Stimulated activated effector memory CD8-positive, alpha-beta T cell treated with anti-CD3 and anti-CD28 coated beads, Interleukin-12 subunit alpha, Interleukin-12 subunit beta, amount 100 ng/mL, for 72 hours (primary cell): ENCODE data around the gene SLC34A3.

Source experiments
- ATAC-seq: fragments of 150-1000 bp; cut with Tn5 transposase; 2 replicates; pipeline ENCODE4 v1.10.0; 2021
- DNase-seq, 2 donors: peaks; one replicate each; pipeline ENCODE4 v3.0.0; 2021 to 2022; ENCODE audit warnings: low spot score in 2 of 2
- H3K27ac Mint-ChIP-seq: one replicate; pipeline ENCODE4 v1.8.0; 2022; ENCODE audit warnings: mild to moderate bottlenecking, mixed read lengths
- H3K36me3 Mint-ChIP-seq: one replicate; pipeline ENCODE4 v1.8.0; 2022; ENCODE audit warnings: mild to moderate bottlenecking, mixed read lengths
- H3K4me1 Mint-ChIP-seq: one replicate; pipeline ENCODE4 v1.8.0; 2022; ENCODE audit warnings: mixed read lengths
- H3K4me3 Mint-ChIP-seq: one replicate; pipeline ENCODE4 v1.8.0; 2022; ENCODE audit warnings: mild to moderate bottlenecking, mixed read lengths
- H3K9me3 Mint-ChIP-seq: one replicate; pipeline ENCODE4 v1.8.0; 2022; ENCODE audit warnings: mixed read lengths

Gene SLC34A3

GRCh38 chr9:137220317-137221094 is 10.2 kb upstream of the SLC34A3 start:
- H3K4me3 Mint-ChIP-seq = peak overlapping the region; percentile 38
- H3K36me3 Mint-ChIP-seq = peaks cover 7% of the 10 kb centered on the region
- H3K9me3 Mint-ChIP-seq = no peaks in the 10 kb centered on the region
- H3K4me1 Mint-ChIP-seq = peaks cover 9% of the 10 kb centered on the region
- DNase-seq (no peak), ATAC-seq (no peak)
- no peak overlapping the region for H3K27ac Mint-ChIP-seq

- Mint-ChIP-seq H3K9me3 (no peaks in the 10 kb centered on the region), H3K36me3 (peaks cover 7% of the 10 kb centered on the region), H3K4me3 (peak overlapping the region; percentile 38), H3K4me1 (peaks cover 9% of the 10 kb centered on the region), H3K27ac (no peak overlapping the region)
- ATAC-seq (no peak), DNase-seq (no peak)
These were observed 9.6 kb upstream of the SLC34A3 start for GRCh38 chr9:137221095-137221505.

GRCh38 chr9:137221506-137222111 is 9.1 kb upstream of the SLC34A3 start:
- ATAC-seq (no peak), DNase-seq (no peak)
- Mint-ChIP-seq H3K9me3 (no peaks in the 10 kb centered on the region), H3K27ac (no peak overlapping the region), H3K4me3 (no peak overlapping the region), H3K4me1 (peaks cover 9% of the 10 kb centered on the region), H3K36me3 (peaks cover 7% of the 10 kb centered on the region)

GRCh38 chr9:137222190-137223077 is 8.3 kb upstream of the SLC34A3 start, which contains the start of gene RNF208:
Gene RNF208 (minus strand): TSS chr9:137222240. CDS start chr9:137221212, 1,028 bp downstream.
- ATAC-seq (no peak), DNase-seq (peak in 1 of 2 donors; percentile 57)
- H3K4me3 Mint-ChIP-seq = peak within 1 kb of the TSS; percentile 74
- H3K9me3 Mint-ChIP-seq = no peaks in the 10 kb centered on the region
- H3K4me1 Mint-ChIP-seq = peaks cover 11% of the 10 kb centered on the region
- H3K36me3 Mint-ChIP-seq = peaks cover 7% of the 10 kb centered on the region
- peak within 1 kb of the TSS; percentile 79 for H3K27ac Mint-ChIP-seq

GRCh38 chr9:137223078-137223970 is 7.4 kb upstream of the SLC34A3 start:
- H3K4me3 Mint-ChIP-seq = peak overlapping the region; percentile 74
- DNase-seq (peak; percentile 91 to 99), ATAC-seq (peak; percentile 87)
- H3K4me1 Mint-ChIP-seq = peaks cover 16% of the 10 kb centered on the region
- H3K9me3 Mint-ChIP-seq = no peaks in the 10 kb centered on the region
- H3K36me3 Mint-ChIP-seq = peaks cover 7% of the 10 kb centered on the region
- H3K27ac Mint-ChIP-seq = peak overlapping the region; percentile 79

GRCh38 chr9:137224830-137225694 is 5.6 kb upstream of the SLC34A3 start, which contains the start of gene CYSRT1:
Gene CYSRT1 (plus strand): TSS chr9:137225174. CDS start chr9:137225622, 448 bp downstream.
- DNase-seq (no peak), ATAC-seq (peak; percentile 27)
- H3K9me3 Mint-ChIP-seq = no peaks in the 10 kb centered on the region
- H3K36me3 Mint-ChIP-seq = peaks cover 7% of the 10 kb centered on the region
- peaks cover 13% of the 10 kb centered on the region for H3K4me1 Mint-ChIP-seq
- H3K4me3 Mint-ChIP-seq = peak within 1 kb of the TSS; percentile 74
- H3K27ac Mint-ChIP-seq = peak within 1 kb of the TSS; percentile 79

- peaks cover 12% of the 10 kb centered on the region for H3K4me1 Mint-ChIP-seq
- H3K36me3 Mint-ChIP-seq = peaks cover 7% of the 10 kb centered on the region
- H3K4me3 Mint-ChIP-seq = no peak overlapping the region
- H3K9me3 Mint-ChIP-seq = no peaks in the 10 kb centered on the region
- H3K27ac Mint-ChIP-seq = peak overlapping the region; percentile 45
- no peak for DNase-seq
- no peak for ATAC-seq
These were observed 4.9 kb upstream of the SLC34A3 start for GRCh38 chr9:137225699-137226331.

- ATAC-seq (no peak), DNase-seq (no peak)
- peaks cover 12% of the 10 kb centered on the region for H3K4me1 Mint-ChIP-seq
- H3K4me3 Mint-ChIP-seq = no peak overlapping the region
- no peak overlapping the region for H3K27ac Mint-ChIP-seq
- no peaks in the 10 kb centered on the region for H3K9me3 Mint-ChIP-seq
- peaks cover 7% of the 10 kb centered on the region for H3K36me3 Mint-ChIP-seq
These were observed 4.2 kb upstream of the SLC34A3 start for GRCh38 chr9:137226338-137227053.

GRCh38 chr9:137227054-137227852 is 3.4 kb upstream of the SLC34A3 start, which contains the start of gene RNF224:
Gene RNF224 (plus strand): TSS chr9:137227502. CDS start chr9:137228336, 834 bp downstream.
- no peaks in the 10 kb centered on the region for H3K9me3 Mint-ChIP-seq
- peaks cover 7% of the 10 kb centered on the region for H3K36me3 Mint-ChIP-seq
- DNase-seq (peak; percentile 82 to 90), ATAC-seq (peak; percentile 62)
- H3K27ac Mint-ChIP-seq = peak within 1 kb of the TSS; percentile 27
- H3K4me1 Mint-ChIP-seq = peaks cover 12% of the 10 kb centered on the region
- no peak within 1 kb of the TSS for H3K4me3 Mint-ChIP-seq

GRCh38 chr9:137227853-137228505 is 2.7 kb upstream of the SLC34A3 start:
- H3K4me1 Mint-ChIP-seq = peaks cover 9% of the 10 kb centered on the region
- H3K27ac Mint-ChIP-seq = peak overlapping the region; percentile 27
- ATAC-seq (no peak), DNase-seq (no peak)
- H3K9me3 Mint-ChIP-seq = no peaks in the 10 kb centered on the region
- no peak overlapping the region for H3K4me3 Mint-ChIP-seq
- H3K36me3 Mint-ChIP-seq = peaks cover 7% of the 10 kb centered on the region

GRCh38 chr9:137228506-137228967 is 2.2 kb upstream of the SLC34A3 start:
- Mint-ChIP-seq H3K4me1 (peaks cover 6% of the 10 kb centered on the region), H3K4me3 (no peak overlapping the region), H3K27ac (no peak overlapping the region), H3K36me3 (peaks cover 2% of the 10 kb centered on the region), H3K9me3 (no peaks in the 10 kb centered on the region)
- no peak for DNase-seq
- ATAC-seq = no peak
